SKM-1 (cell line): ENCODE results near the gene ARHGEF9.
"Not testable (repeated sequence)": the region's sequence is repeated elsewhere in the genome, so short reads cannot be mapped to it uniquely, and the experiment has no call there.

Experiments
- DNase-seq: peaks from one replicate; lab custom pipeline; 2025; ENCODE audit not compliant: unreplicated experiment; lab: John Stamatoyannopoulos, UW

Gene ARHGEF9

GRCh38 chrX:63661676-63662075, 123.3 kb downstream of the ARHGEF9 start:
- no peak for DNase-seq

- no peak for DNase-seq
These were observed 126.1 kb downstream of the ARHGEF9 start for GRCh38 chrX:63658920-63659319.

GRCh38 chrX:63657821-63658220, 127.2 kb downstream of the ARHGEF9 start:
- DNase-seq, result no peak

DNA sequence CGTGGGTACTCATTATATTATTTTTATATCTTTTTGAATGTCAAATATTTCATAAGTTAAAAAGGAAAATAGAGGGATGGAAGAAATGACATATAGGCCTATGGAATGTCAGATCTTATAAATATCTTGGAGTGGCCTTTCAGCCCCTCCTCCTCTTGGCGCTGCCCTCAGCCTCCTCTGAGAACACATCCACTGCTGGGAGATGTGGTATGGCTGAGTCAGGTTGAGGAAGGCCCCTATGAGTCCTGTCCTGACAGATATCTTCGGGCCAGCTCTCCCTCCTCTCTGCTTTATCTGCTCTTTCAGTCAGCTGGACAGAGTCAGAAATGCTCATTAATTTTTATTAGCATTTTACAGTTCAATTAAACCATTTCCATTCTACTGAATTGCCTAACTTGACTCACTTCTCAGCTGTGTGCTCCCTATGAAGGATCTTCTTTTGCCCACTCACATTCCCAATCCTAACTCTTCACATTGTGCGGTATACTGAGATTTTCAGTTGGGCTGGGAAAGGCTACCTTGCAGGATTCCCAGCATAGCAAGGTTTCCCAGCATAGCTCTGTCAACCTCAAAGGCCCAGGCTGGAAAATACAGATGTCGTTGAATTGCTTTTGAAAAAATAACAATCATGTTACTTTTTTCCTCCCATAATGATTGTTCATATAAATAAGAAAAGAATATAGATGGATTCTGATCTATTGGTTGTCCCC, 128.0 kb downstream of the ARHGEF9 start:
- DNase-seq, result no peak

- no peak for DNase-seq
These were observed 132.8 kb downstream of the ARHGEF9 start for GRCh38 chrX:63652086-63652765.

- not testable (repeated sequence) for DNase-seq
These were observed 139.3 kb downstream of the ARHGEF9 start for GRCh38 chrX:63645748-63646147.

- no peak for DNase-seq
These were observed 149.3 kb downstream of the ARHGEF9 start for GRCh38 chrX:63635750-63636149.

DNA sequence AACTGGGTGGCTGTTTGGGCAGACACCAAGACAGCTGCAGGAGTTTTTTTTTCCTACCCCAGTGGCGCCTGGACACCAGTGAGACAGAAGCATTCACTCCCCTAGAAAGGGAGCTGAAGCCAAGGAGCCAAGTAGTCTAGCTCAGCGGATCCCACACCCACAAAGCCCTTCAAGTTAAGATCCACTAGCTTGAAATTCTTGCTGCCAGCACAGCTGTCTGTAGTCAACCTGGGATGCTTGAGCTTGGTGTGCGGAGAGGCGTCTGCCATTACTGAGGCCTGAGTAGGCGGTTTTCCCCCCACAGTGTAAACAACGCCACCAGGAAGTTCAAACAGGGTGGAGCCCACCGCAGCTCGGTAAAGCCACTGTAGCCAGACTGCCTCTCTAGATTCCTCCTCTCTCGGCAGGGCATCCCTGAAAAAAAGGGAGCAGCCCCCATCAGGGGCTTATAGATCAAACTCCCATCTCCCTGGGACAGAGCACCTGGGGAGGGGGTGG, 171.4 kb downstream of the ARHGEF9 start:
- DNase-seq, result no peak

GRCh38 chrX:63585936-63586335, 199.1 kb downstream of the ARHGEF9 start:
- no peak for DNase-seq
